ENCODE data around the gene NEDD4. TPM values are rescaled to one million over a fixed set of nuclear protein-coding genes. Genes with fewer than 3 reads are reported as not detected.

Gene NEDD4
- polyA plus RNA-seq, 3 donors, result 1.2 to 3.8 (median 1.3) TPM

DNA sequence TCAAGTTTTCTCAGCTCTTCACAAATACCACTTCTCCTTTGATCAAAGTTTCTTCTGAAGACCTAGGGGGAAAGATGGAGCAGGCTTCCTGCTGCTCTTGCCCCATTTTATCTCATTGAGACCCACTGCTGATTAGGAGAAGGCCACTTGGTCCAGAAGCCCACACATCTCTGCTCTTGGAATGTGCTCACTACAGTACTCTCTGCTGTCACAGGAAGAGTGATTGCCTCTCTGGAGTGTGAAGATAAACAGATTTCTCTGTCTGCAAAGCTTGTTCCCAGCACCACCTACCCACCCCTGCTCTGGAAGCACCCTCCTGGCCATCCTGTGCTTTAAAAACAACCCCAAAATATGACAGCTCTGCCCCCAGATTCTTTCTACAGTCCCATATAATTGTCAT is 209.1 kb downstream of the NEDD4 start:
- peaks cover 3 to 5% (median 4%) of the 10 kb centered on the region in 3 donors for H3K27me3 Mint-ChIP-seq (ENCODE audit: low read depth in 3 of 3)
- H3K27me3 ChIP-seq (ENCODE audit: control insufficient read depth in 2 of 2, insufficient read depth in 2 of 2, low read length in 2 of 2), result no peaks in the 10 kb centered on the region
- no peak overlapping the region for H3K4me3 Mint-ChIP-seq
- no peaks in the 10 kb centered on the region for H3K36me3 ChIP-seq (replicated peaks in 1 of 2; ENCODE audit: control insufficient read depth in 1 of 2, insufficient read depth in 2 of 2, low read length in 2 of 2)
- H3K36me3 Mint-ChIP-seq, result no peaks in the 10 kb centered on the region
- intact Hi-C loops (cut with micrococcal nuclease), result no loop called here
- peaks cover 5% of the 10 kb centered on the region for H3K4me1 Mint-ChIP-seq
- no peak overlapping the region for H3K27ac Mint-ChIP-seq
- H3K27ac ChIP-seq (ENCODE audit: low read depth in 1 of 2, low read length in 2 of 2), result no peak overlapping the region
- TF ChIP-seq, protein P1, sequence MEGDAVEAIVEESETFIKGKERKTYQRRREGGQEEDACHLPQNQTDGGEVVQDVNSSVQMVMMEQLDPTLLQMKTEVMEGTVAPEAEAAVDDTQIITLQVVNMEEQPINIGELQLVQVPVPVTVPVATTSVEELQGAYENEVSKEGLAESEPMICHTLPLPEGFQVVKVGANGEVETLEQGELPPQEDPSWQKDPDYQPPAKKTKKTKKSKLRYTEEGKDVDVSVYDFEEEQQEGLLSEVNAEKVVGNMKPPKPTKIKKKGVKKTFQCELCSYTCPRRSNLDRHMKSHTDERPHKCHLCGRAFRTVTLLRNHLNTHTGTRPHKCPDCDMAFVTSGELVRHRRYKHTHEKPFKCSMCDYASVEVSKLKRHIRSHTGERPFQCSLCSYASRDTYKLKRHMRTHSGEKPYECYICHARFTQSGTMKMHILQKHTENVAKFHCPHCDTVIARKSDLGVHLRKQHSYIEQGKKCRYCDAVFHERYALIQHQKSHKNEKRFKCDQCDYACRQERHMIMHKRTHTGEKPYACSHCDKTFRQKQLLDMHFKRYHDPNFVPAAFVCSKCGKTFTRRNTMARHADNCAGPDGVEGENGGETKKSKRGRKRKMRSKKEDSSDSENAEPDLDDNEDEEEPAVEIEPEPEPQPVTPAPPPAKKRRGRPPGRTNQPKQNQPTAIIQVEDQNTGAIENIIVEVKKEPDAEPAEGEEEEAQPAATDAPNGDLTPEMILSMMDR (IDR thresholded peaks at IDR 0.05), result no peak
- no peaks in the 10 kb centered on the region for H3K4me1 ChIP-seq (ENCODE audit: control insufficient read depth in 1 of 2, insufficient read depth in 2 of 2, low read length in 2 of 2)
- no peak overlapping the region for H3K9ac ChIP-seq (ENCODE audit: insufficient read depth, low read length, poor library complexity, severe bottlenecking)
- no peak for DNase-seq
- no peaks in the 10 kb centered on the region for H3K79me2 ChIP-seq (ENCODE audit: insufficient read depth, low read length)
- peaks cover 0 to 3% of the 10 kb centered on the region in 2 donors for H3K9me3 ChIP-seq (replicated peaks in 1 of 2; ENCODE audit: control insufficient read depth in 1 of 2, insufficient read depth in 1 of 2, low read length in 2 of 2)
- H2AFZ ChIP-seq (ENCODE audit: insufficient read depth, low read depth, low read length, poor library complexity, severe bottlenecking), result no peak overlapping the region
- no peak overlapping the region for H3K4me2 ChIP-seq (replicated peaks; ENCODE audit: extremely low read depth, low read length, poor library complexity, severe bottlenecking)
- H3K4me3 ChIP-seq (replicated peaks in 1 of 3; ENCODE audit: low read depth in 2 of 3, low read length in 3 of 3), result no peak overlapping the region
- peaks cover 9 to 18% (median 12%) of the 10 kb centered on the region in 7 donors for H3K9me3 Mint-ChIP-seq
- no peaks in the 10 kb centered on the region for H4K20me1 ChIP-seq (ENCODE audit: insufficient read depth, low read length)

DNA sequence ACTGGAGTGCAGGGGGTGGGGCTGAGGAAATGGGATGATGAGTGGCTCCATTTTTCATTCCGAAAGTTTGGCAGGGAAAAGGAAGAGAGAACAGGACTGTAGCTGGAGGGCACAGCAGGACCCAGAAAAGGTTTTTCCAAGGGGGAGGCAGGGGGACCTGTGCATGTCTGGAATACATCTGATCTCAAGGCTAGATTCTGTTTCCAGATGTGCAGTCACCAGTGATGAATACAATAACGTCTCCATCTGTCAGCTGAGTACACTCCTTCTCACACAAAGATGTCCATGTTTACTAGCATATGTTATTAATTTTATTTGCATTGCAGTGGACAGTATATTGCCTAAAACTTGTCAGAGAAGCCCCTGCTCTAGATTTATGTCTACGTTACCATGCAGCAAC is 210.5 kb downstream of the NEDD4 start:
- 80% methylated on average over 1 of the region's 3 CpGs for WGBS (ENCODE audit: insufficient coverage)
- intact Hi-C loops (cut with micrococcal nuclease), result no loop called here
- no peak for DNase-seq
- Histone ChIP-seq H3K4me3 (replicated peaks in 1 of 3; ENCODE audit: low read depth in 2 of 3, low read length in 3 of 3) (no peak overlapping the region), H3K4me2 (replicated peaks; ENCODE audit: extremely low read depth, low read length, poor library complexity, severe bottlenecking) (no peak overlapping the region), H4K20me1 (ENCODE audit: insufficient read depth, low read length) (no peaks in the 10 kb centered on the region), H3K9ac (ENCODE audit: insufficient read depth, low read length, poor library complexity, severe bottlenecking) (no peak overlapping the region), H3K9me3 (replicated peaks in 1 of 2; ENCODE audit: control insufficient read depth in 1 of 2, insufficient read depth in 1 of 2, low read length in 2 of 2) (no peaks in the 10 kb centered on the region), H3K79me2 (ENCODE audit: insufficient read depth, low read length) (no peaks in the 10 kb centered on the region), H3K27ac (ENCODE audit: low read depth in 1 of 2, low read length in 2 of 2) (no peak overlapping the region), H3K4me1 (ENCODE audit: control insufficient read depth in 1 of 2, insufficient read depth in 2 of 2, low read length in 2 of 2) (no peaks in the 10 kb centered on the region), H2AFZ (ENCODE audit: insufficient read depth, low read depth, low read length, poor library complexity, severe bottlenecking) (no peak overlapping the region), H3K27me3 (ENCODE audit: control insufficient read depth in 2 of 2, insufficient read depth in 2 of 2, low read length in 2 of 2) (no peaks in the 10 kb centered on the region), H3K36me3 (replicated peaks in 1 of 2; ENCODE audit: control insufficient read depth in 1 of 2, insufficient read depth in 2 of 2, low read length in 2 of 2) (no peaks in the 10 kb centered on the region)
- Mint-ChIP-seq H3K4me1 (peaks cover 5% of the 10 kb centered on the region), H3K27me3 (ENCODE audit: low read depth in 3 of 3) (peaks cover 1 to 5% (median 4%) of the 10 kb centered on the region in 3 donors), H3K4me3 (no peak overlapping the region), H3K36me3 (no peaks in the 10 kb centered on the region), H3K9me3 (peaks cover 3 to 14% (median 8%) of the 10 kb centered on the region in 7 donors), H3K27ac (no peak overlapping the region)
- TF ChIP-seq, protein P1 (IDR thresholded peaks at IDR 0.05), result no peak
